VCaP (cell line): Measurements from ENCODE around the gene MED15.

Experiments
- H3K27ac ChIP-seq: fragments of 450-650 bp; 2 replicates; pipeline ENCODE4 v1.5.1; 2017
- CTCF ChIP-seq: fragments of 450-650 bp; conservative IDR thresholded peaks from 2 replicates; pipeline ENCODE4 v1.5.1; 2017; ENCODE audit warnings: mild to moderate bottlenecking, moderate library complexity

MED15 gene

GRCh38 chr22:20579273-20580120, 72.1 kb downstream of the MED15 start:
- H3K27ac ChIP-seq = no peak overlapping the region
- TF ChIP-seq CTCF = no peak

DNA sequence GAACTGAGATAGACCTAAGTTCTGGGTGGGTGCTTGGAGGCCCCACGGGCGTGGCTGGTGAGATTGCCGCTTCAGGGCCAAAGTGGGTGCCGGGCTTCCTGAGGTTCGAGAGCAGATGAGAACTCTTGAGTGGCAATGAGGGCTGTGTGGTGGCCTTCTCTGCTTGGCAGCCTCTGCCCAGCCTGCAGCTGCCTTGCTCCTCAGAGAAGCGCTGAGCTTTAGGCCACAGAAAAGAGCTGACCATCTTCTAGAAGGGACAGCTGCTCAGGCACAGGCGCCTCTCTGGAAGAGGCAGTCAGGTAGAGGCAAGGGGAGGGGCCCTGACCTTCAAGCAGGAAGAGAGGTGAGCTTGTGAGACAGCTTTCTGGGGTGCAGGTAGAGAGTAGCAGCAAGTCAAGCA, 72.8 kb downstream of the MED15 start:
- no peak overlapping the region for H3K27ac ChIP-seq
- no peak for TF ChIP-seq CTCF

- no peak for TF ChIP-seq CTCF
- H3K27ac ChIP-seq = no peak overlapping the region
Measured at GRCh38 chr22:20580611-20581502, 73.4 kb downstream of the MED15 start.

- TF ChIP-seq CTCF = no peak
- no peak overlapping the region for H3K27ac ChIP-seq
Measured at GRCh38 chr22:20581503-20582170, 74.2 kb downstream of the MED15 start.

- no peak for TF ChIP-seq CTCF
- H3K27ac ChIP-seq = no peak overlapping the region
Measured at GRCh38 chr22:20582171-20582511, 74.7 kb downstream of the MED15 start.

- no peak overlapping the region for H3K27ac ChIP-seq
- no peak for TF ChIP-seq CTCF
Measured at GRCh38 chr22:20582520-20583361, 75.3 kb downstream of the MED15 start.
